HepG2 (cell line): ENCODE results near the gene TADA3. TPM values are rescaled to one million over a fixed set of nuclear protein-coding genes. Genes with fewer than 3 reads are reported as not detected.

ENCODE experiments used
- DNMT1 ChIP-seq: sonication (generic); formaldehyde crosslinking; IDR thresholded peaks from 2 replicates; pipeline ENCODE4 v1.5.1; 2020; ENCODE audit warnings: mild to moderate bottlenecking, missing genetic modification reagents
- EED ChIP-seq: sonication (generic); formaldehyde crosslinking; IDR thresholded peaks from 2 replicates; pipeline ENCODE4 v1.5.0; 2020; ENCODE audit warnings: mild to moderate bottlenecking, missing genetic modification reagents
- ETV6 ChIP-seq: sonication (generic); formaldehyde crosslinking; conservative IDR thresholded peaks from 2 replicates; pipeline ENCODE4 v1.4.0; 2020; ENCODE audit warnings: missing genetic modification reagents
- FIP1L1 ChIP-seq: fragments of 200-400 bp; formaldehyde crosslinking; IDR thresholded peaks from 2 replicates; pipeline ENCODE4 v1.6.1; 2018; ENCODE audit warnings: low read depth, mild to moderate bottlenecking, low read length, moderate library complexity, borderline replicate concordance; ENCODE audit not compliant: insufficient read depth
- HIC2 ChIP-seq: sonication (generic); formaldehyde crosslinking; IDR thresholded peaks from 2 replicates; pipeline ENCODE4 v1.9.0; 2022; ENCODE audit warnings: low read depth, missing genetic modification reagents
- JUN ChIP-seq: sonication (generic); formaldehyde crosslinking; IDR thresholded peaks from 2 replicates; pipeline ENCODE4 v1.4.0; 2020; ENCODE audit warnings: mild to moderate bottlenecking, missing genetic modification reagents
- MAFK ChIP-seq, 2 experiments: IDR thresholded peaks in 1 of 2; conservative IDR thresholded peaks in 1 of 2; 2 replicates each; pipeline ENCODE4 v1.6.1; 2011; ENCODE audit warnings: improper control_type of control experiment in 2 of 2, low read length in 2 of 2
- MED13 ChIP-seq: sonication (generic); formaldehyde crosslinking; IDR thresholded peaks from 2 replicates; pipeline ENCODE4 v1.5.0; 2020; ENCODE audit warnings: missing genetic modification reagents
- NFIB ChIP-seq: sonication (generic); formaldehyde crosslinking; IDR thresholded peaks from 2 replicates; pipeline ENCODE4 v1.9.0; 2021; ENCODE audit warnings: missing genetic modification reagents, mild to moderate bottlenecking, borderline replicate concordance
- PHF5A ChIP-seq: IDR thresholded peaks from one replicate; pipeline ENCODE4 v1.6.1; 2018; ENCODE audit warnings: low read depth, missing genetic modification reagents; ENCODE audit not compliant: unreplicated experiment
- PLRG1 ChIP-seq: fragments of 450-650 bp; conservative IDR thresholded peaks from 2 replicates; pipeline ENCODE4 v1.6.1; 2016
- REST ChIP-seq, 2 experiments: IDR thresholded peaks; 2 replicates each; pipeline ENCODE4 v1.6.1; 2011 to 2012; ENCODE audit warnings: low read length in 2 of 2, borderline replicate concordance in 1 of 2, low read depth in 1 of 2, mild to moderate bottlenecking in 1 of 2, moderate library complexity in 1 of 2
- SMYD3 ChIP-seq: sonication (generic); formaldehyde crosslinking; IDR thresholded peaks from 2 replicates; pipeline ENCODE4 v1.8.1; 2023; ENCODE audit warnings: mild to moderate bottlenecking, missing genetic modification reagents
- TOPORS ChIP-seq: sonication (generic); formaldehyde crosslinking; IDR thresholded peaks from 2 replicates; pipeline ENCODE4 v1.8.0; 2023; ENCODE audit warnings: mild to moderate bottlenecking, missing genetic modification reagents
- XRCC5 ChIP-seq: fragments of 200-400 bp; formaldehyde crosslinking; optimal IDR thresholded peaks from 2 replicates; pipeline ENCODE3; 2017; ENCODE audit warnings: mild to moderate bottlenecking, low read length
- ZBTB43 ChIP-seq: sonication (generic); formaldehyde crosslinking; conservative IDR thresholded peaks from 2 replicates; pipeline ENCODE4 v1.4.0; 2020; ENCODE audit warnings: missing genetic modification reagents
- ZNF180 ChIP-seq: sonication (generic); formaldehyde crosslinking; IDR thresholded peaks from 2 replicates; pipeline ENCODE4 v1.4.0; 2020; ENCODE audit warnings: low read depth, missing genetic modification reagents, borderline replicate concordance
- ZNF234 ChIP-seq: sonication (generic); formaldehyde crosslinking; conservative IDR thresholded peaks from 2 replicates; pipeline ENCODE4 v1.5.1; 2020; ENCODE audit warnings: mild to moderate bottlenecking, missing genetic modification reagents
- ZNF281 ChIP-seq: sonication (generic); formaldehyde crosslinking; IDR thresholded peaks from 2 replicates; pipeline ENCODE4 v1.4.0; 2020; ENCODE audit warnings: missing genetic modification reagents, borderline replicate concordance
- ZNF30 ChIP-seq: sonication (generic); formaldehyde crosslinking; IDR thresholded peaks from 2 replicates; pipeline ENCODE4 v1.5.0; 2020; ENCODE audit warnings: mild to moderate bottlenecking, missing genetic modification reagents
- polyA plus RNA-seq, 8 experiments: library from polyadenylated mRNA; depleted of rRNA in 3 of 8; stranded (reverse) in 7 of 8; unstranded in 1 of 8; fragments of >200 nt; fragmentation: Illumina TruSeq in 4 of 8; extraction: Trizol in 4 of 8; gene quantifications; 2 replicates each; pipeline versions ENCODE4 v1.2.1 to v1.2.3, GENCODE V29; 2011 to 2016; ENCODE audit warnings: low read depth in 4 of 8, missing spikeins in 1 of 8, mixed read lengths in 1 of 8; ENCODE audit not compliant: insufficient read depth in 1 of 8
- total RNA-seq, 5 experiments: library from RNA; depleted of rRNA; stranded (reverse); fragments of >200 nt; fragmentation: Illumina TruSeq; extraction: Trizol; gene quantifications; 2 replicates each; pipeline ENCODE4 v1.2.3, GENCODE V29; 2016; ENCODE audit warnings: low read depth in 1 of 5

The TADA3 gene
- total and polyA plus RNA-seq, 2 of the 13 experiments (the other 11 are each of a cell fraction or from before 2014, with no cell fraction given), result 32.1 to 37.1 TPM

GRCh38 chr3:9769426-9770275, 22.6 kb downstream of the TADA3 start, which contains the start of gene CAMK1 (continued):
- TF ChIP-seq ETV6 (CRISPR knock-in tag), result no peak
- no peak for TF ChIP-seq REST (IDR thresholded peaks at IDR 0.05; ENCODE audit: borderline replicate concordance in 1 of 2, low read depth in 1 of 2, low read length in 2 of 2)
- no peak for TF ChIP-seq SMYD3 (CRISPR knock-in tag)
- no peak for TF ChIP-seq ZNF30 (CRISPR knock-in tag)
- no peak for TF ChIP-seq ZNF180
- TF ChIP-seq TOPORS (CRISPR knock-in tag), result no peak
- TF ChIP-seq NFIB, result no peak
- no peak for TF ChIP-seq PLRG1
- TF ChIP-seq MAFK (conservative IDR thresholded peaks at IDR 0.05 in 1 of 2, IDR thresholded peaks at IDR 0.05 in 1 of 2; ENCODE audit: low read length in 2 of 2), result no peak
- peak; percentile 60; the same call in 1 of the 2 replicates for TF ChIP-seq HIC2 (CRISPR knock-in tag)
- no peak for TF ChIP-seq FIP1L1
- TF ChIP-seq PHF5A (CRISPR knock-in tag), result no peak
- TF ChIP-seq XRCC5, result peak; percentile 47
- no peak for TF ChIP-seq JUN (CRISPR knock-in tag)
- no peak for TF ChIP-seq ZNF234
- no peak for TF ChIP-seq ZBTB43
- no peak for TF ChIP-seq ZNF281 (CRISPR knock-in tag)
- TF ChIP-seq EED (CRISPR knock-in tag), result no peak
- TF ChIP-seq DNMT1 (CRISPR knock-in tag), result no peak
- no peak for TF ChIP-seq MED13 (CRISPR knock-in tag)
